B cell (primary cell): ENCODE results near the gene RNF223. TPM values are rescaled to one million over a fixed set of nuclear protein-coding genes. Genes with fewer than 3 reads are reported as not detected.

Source experiments
- ATAC-seq: fragments of 200-7000 bp; cut with Tn5 transposase; one replicate; pipeline ENCODE4 v1.10.0; 2021; ENCODE audit warnings: low read depth, mild to moderate bottlenecking, moderate number of reproducible peaks, moderate library complexity
- CTCF ChIA-PET: fragments of 350-600 bp; sonication (Branson Sonifier 250); formaldehyde crosslinking; loops from one replicate; lab custom pipeline; 2021; ENCODE audit warnings: antibody characterized with exemption, inconsistent platforms; lab: Charles Lee
- POLR2A ChIA-PET: fragments of 350-600 bp; sonication (Branson Sonifier 250); formaldehyde crosslinking; loops from one replicate; lab custom pipeline; 2021; ENCODE audit warnings: antibody characterized with exemption; lab: Charles Lee
- DNase-seq: peaks from one replicate; pipeline ENCODE4 v3.0.0; 2013
- H2AFZ ChIP-seq: 2 replicates; pipeline ENCODE4 v1.6.1; 2012; ENCODE audit warnings: mild to moderate bottlenecking, low read depth, low read length; ENCODE audit not compliant: insufficient read depth, poor library complexity, severe bottlenecking
- H3K27ac ChIP-seq, 2 donors: 1 replicate in 1 of 2; 2 replicates in 1 of 2; pipeline ENCODE4 v1.5.1; 2012 to 2013; ENCODE audit warnings: low read length in 2 of 2, mild to moderate bottlenecking in 2 of 2, moderate library complexity in 1 of 2
- H3K27me3 ChIP-seq, 4 experiments: fragments of 200-600 bp in 1 of 4; sonication (generic) in 1 of 4; replicated peaks in 1 of 4; 1 replicate in 2 of 4; 2 replicates in 2 of 4; pipeline versions ENCODE4 v1.6.1 to v1.7.0; 2013 to 2016; ENCODE audit warnings: low read length in 3 of 4, mild to moderate bottlenecking in 2 of 4, mixed read lengths in 1 of 4, moderate library complexity in 1 of 4; ENCODE audit not compliant: insufficient read depth in 4 of 4, control insufficient read depth in 3 of 4; ENCODE audit errors: control extremely low read depth in 1 of 4
- H3K36me3 ChIP-seq, 2 experiments: replicated peaks in 1 of 2; 1 replicate in 1 of 2; 2 replicates in 1 of 2; pipeline versions ENCODE4 v1.6.1 to v1.7.1; 2013; ENCODE audit warnings: low read length in 1 of 2; ENCODE audit not compliant: insufficient read depth in 2 of 2, control insufficient read depth in 1 of 2; ENCODE audit errors: control extremely low read depth in 1 of 2, extremely low read depth in 1 of 2
- H3K4me1 ChIP-seq, 2 donors: fragments of 200-600 bp in 1 of 2; sonication (generic) in 1 of 2; 1 replicate in 1 of 2; 2 replicates in 1 of 2; pipeline versions ENCODE4 v1.5.1 to v1.6.1; 2013 to 2017; ENCODE audit warnings: low read length in 2 of 2; ENCODE audit not compliant: control insufficient read depth in 2 of 2, insufficient read depth in 2 of 2
- H3K4me2 ChIP-seq: replicated peaks from 2 replicates; pipeline ENCODE3; 2012; ENCODE audit warnings: mild to moderate bottlenecking, low read depth, low read length; ENCODE audit not compliant: poor library complexity, severe bottlenecking
- H3K4me3 ChIP-seq, 5 experiments: fragments of 200-600 bp in 1 of 5; sonication (generic) in 1 of 5; 1 replicate in 3 of 5; 2 replicates in 2 of 5; pipeline versions ENCODE4 v1.5.1 to v1.7.0; 2011 to 2016; ENCODE audit warnings: low read length in 4 of 5, mild to moderate bottlenecking in 4 of 5, low read depth in 2 of 5, control low read depth in 1 of 5, moderate library complexity in 1 of 5; ENCODE audit not compliant: insufficient read depth in 1 of 5; ENCODE audit errors: control extremely low read depth in 1 of 5, extremely low read depth in 1 of 5
- H3K79me2 ChIP-seq: fragments of 200-600 bp; sonication (generic); one replicate; pipeline ENCODE4 v1.6.0; 2016; ENCODE audit warnings: low read length; ENCODE audit not compliant: control insufficient read depth, insufficient read depth
- H3K9ac ChIP-seq: fragments of 200-600 bp; sonication (generic); 2 replicates; pipeline ENCODE4 v1.6.1; 2017; ENCODE audit warnings: mild to moderate bottlenecking, low read length, moderate library complexity
- H3K9me3 ChIP-seq, 3 donors: one replicate each; pipeline versions ENCODE4 v1.6.1 to v1.7.1; 2013; ENCODE audit warnings: low read length in 2 of 3; ENCODE audit not compliant: control insufficient read depth in 2 of 3, insufficient read depth in 1 of 3; ENCODE audit errors: control extremely low read depth in 1 of 3
- H4K20me1 ChIP-seq: 2 replicates; pipeline ENCODE4 v1.6.0; 2012; ENCODE audit warnings: mild to moderate bottlenecking, low read length; ENCODE audit not compliant: insufficient read depth, control insufficient read depth, poor library complexity, severe bottlenecking
- H3K27ac Mint-ChIP-seq: one replicate; pipeline ENCODE4 v1.8.0; 2021; ENCODE audit warnings: mixed read lengths
- H3K27me3 Mint-ChIP-seq: one replicate; pipeline ENCODE4 v1.8.0; 2021; ENCODE audit warnings: mixed read lengths
- H3K4me1 Mint-ChIP-seq: one replicate; pipeline ENCODE4 v1.8.0; 2021; ENCODE audit warnings: mixed read lengths
- H3K4me3 Mint-ChIP-seq: one replicate; pipeline ENCODE4 v1.8.0; 2021; ENCODE audit warnings: mixed read lengths
- H3K9me3 Mint-ChIP-seq: one replicate; pipeline ENCODE4 v1.8.0; 2022; ENCODE audit warnings: mixed read lengths; ENCODE audit not compliant: insufficient read depth
- EZH2 ChIP-seq: IDR thresholded peaks from 2 replicates; pipeline ENCODE4 v1.6.1; 2012; ENCODE audit warnings: borderline replicate concordance, low read depth, mild to moderate bottlenecking, moderate library complexity, low read length; ENCODE audit not compliant: insufficient read depth, poor library complexity, severe bottlenecking
- WGBS: methylation state at CpG from one replicate; pipeline ENCODE4 v1.1.5; 2013; ENCODE audit warnings: missing lambda C conversion rate; ENCODE audit not compliant: insufficient coverage; 5-methylcytosine and 5-hydroxymethylcytosine counted together
- intact Hi-C: fragments of 100-400 bp; cut with micrococcal nuclease; formaldehyde crosslinking; loops from one replicate; pipeline ENCODE4 v1.10.0; 2022
- polyA plus RNA-seq: library from polyadenylated mRNA; depleted of rRNA; stranded (reverse); fragments of >200 nt; gene quantifications from 2 replicates; pipeline ENCODE4 v1.2.3, GENCODE V29; 2012
- total RNA-seq, 2 donors: library from RNA; stranded (reverse); fragments of 120-200 nt in 1 of 2; gene quantifications; 1 replicate in 1 of 2; 2 replicates in 1 of 2; pipeline versions ENCODE4 v1.2.3 to v1.2.4, GENCODE V29; 2013 to 2022
- TF ChIP-seq, protein P1 (sequence below): fragments of 200-600 bp; IDR thresholded peaks from one replicate; pipeline ENCODE4 v1.8.0; 2022; ENCODE audit warnings: antibody characterized with exemption, mild to moderate bottlenecking

The RNF223 gene
- total and polyA plus RNA-seq, 2 donors (not counting 1 experiment from before 2014, with no cell fraction given) = not detected

DNA sequence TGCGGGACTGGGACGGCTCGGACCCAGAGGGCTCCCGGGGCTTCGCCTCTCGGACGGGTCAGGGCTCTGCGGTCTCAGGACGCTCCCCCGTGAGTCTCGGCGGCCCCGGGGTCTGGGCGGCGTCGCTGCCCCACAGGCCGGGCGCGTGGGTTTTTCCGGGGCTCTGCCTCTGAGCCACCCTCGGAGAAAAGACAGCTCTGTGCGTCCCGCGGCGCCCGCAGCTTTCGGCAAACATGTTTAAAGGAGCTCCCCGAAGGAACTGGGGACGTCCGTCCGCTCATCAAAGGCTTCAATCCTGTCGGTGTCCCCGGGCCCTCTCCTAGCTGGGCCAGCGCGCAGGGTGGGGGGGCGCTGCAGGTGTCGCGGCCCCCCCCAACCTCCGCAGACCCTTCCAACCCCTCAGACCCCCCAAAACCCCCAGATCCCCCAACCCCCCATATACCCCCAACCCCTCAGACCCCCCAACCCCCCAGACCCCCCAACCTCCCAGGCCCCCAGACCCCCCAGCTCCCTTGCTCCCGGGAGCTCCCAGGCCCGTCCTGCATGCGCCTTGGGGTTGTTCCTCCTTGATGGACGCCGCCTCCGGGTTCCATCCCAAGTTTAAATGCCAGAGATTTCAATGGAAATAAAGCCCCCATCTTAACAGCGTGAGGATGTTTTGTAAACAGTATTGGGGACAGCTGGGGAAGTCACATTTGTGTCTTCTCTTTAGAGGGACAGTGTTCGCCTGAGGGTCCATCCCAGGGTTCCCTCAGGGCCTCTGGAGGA is 42.8 kb upstream of the RNF223 start:
- ChIA-PET CTCF (interaction anchor here (0.9 to 2.3 kb wide), 5 partner anchors 30 to 175 kb away, joined by 3 to 8 read pairs (median 3); partner anchors contain the start of gene UBE2J2), POLR2A (interaction anchor here (0.7 to 1.5 kb wide), 6 partner anchors 37 to 154 kb away, joined by 3 to 6 read pairs (median 3); partner anchors contain the start of genes B3GALT6 and SDF4)
- TF ChIP-seq, protein P1, sequence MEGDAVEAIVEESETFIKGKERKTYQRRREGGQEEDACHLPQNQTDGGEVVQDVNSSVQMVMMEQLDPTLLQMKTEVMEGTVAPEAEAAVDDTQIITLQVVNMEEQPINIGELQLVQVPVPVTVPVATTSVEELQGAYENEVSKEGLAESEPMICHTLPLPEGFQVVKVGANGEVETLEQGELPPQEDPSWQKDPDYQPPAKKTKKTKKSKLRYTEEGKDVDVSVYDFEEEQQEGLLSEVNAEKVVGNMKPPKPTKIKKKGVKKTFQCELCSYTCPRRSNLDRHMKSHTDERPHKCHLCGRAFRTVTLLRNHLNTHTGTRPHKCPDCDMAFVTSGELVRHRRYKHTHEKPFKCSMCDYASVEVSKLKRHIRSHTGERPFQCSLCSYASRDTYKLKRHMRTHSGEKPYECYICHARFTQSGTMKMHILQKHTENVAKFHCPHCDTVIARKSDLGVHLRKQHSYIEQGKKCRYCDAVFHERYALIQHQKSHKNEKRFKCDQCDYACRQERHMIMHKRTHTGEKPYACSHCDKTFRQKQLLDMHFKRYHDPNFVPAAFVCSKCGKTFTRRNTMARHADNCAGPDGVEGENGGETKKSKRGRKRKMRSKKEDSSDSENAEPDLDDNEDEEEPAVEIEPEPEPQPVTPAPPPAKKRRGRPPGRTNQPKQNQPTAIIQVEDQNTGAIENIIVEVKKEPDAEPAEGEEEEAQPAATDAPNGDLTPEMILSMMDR = no peak
- no peak for TF ChIP-seq EZH2
- no peak for DNase-seq
- peak overlapping the region; percentile 96 for H3K4me2 ChIP-seq
- Mint-ChIP-seq H3K4me3 (peak overlapping the region; percentile 79), H3K4me1 (peaks cover 16% of the 10 kb centered on the region), H3K9me3 (no peaks in the 10 kb centered on the region), H3K27ac (peak overlapping the region; percentile 20), H3K27me3 (peaks cover 9% of the 10 kb centered on the region)
- intact Hi-C loops = loop anchor here (1.0 to 2.0 kb wide), 11 partner anchors 27 to 258 kb away; partner anchors contain the start of genes AURKAIP1, B3GALT6, CPTP and INTS11
- peaks cover 30% of the 10 kb centered on the region for H3K79me2 ChIP-seq
- peak overlapping the region; percentile 73 for H2AFZ ChIP-seq
- H3K27me3 ChIP-seq = peaks cover 0 to 31% (median 3%) of the 10 kb centered on the region in 4 experiments
- no peak for ATAC-seq
- peaks cover 0 to 28% (median 3%) of the 10 kb centered on the region in 3 donors for H3K9me3 ChIP-seq
- WGBS = 8% methylated on average over 37 of the region's 47 CpGs
- peak overlapping the region; percentile 71 for H3K9ac ChIP-seq
- peak overlapping the region in 1 of 2 donors; percentile 15 for H3K27ac ChIP-seq
- peaks cover 13 to 20% of the 10 kb centered on the region in 2 donors for H3K4me1 ChIP-seq
- no peaks in the 10 kb centered on the region for H3K36me3 ChIP-seq
- no peaks in the 10 kb centered on the region for H4K20me1 ChIP-seq
- peak overlapping the region; percentile 23 to 76 (median 50) for H3K4me3 ChIP-seq
